GM23248 (cell line): Measurements from ENCODE around the gene KRTAP2-3. TPM values are rescaled to one million over a fixed set of nuclear protein-coding genes. Genes with fewer than 3 reads are reported as not detected.

ENCODE experiments used
- DNase-seq: peaks from one replicate; pipeline ENCODE4 v3.0.0-alpha.2; 2015
- H2AFZ ChIP-seq: fragments of 200-600 bp; sonication (generic); 2 replicates; pipeline ENCODE4 v1.6.1; 2016; ENCODE audit warnings: antibody characterized with exemption
- H3F3A ChIP-seq: fragments of 200-600 bp; sonication (generic); 2 replicates; pipeline ENCODE4 v1.6.1; 2016; ENCODE audit warnings: mild to moderate bottlenecking, antibody characterized with exemption, mixed run types; ENCODE audit not compliant: insufficient read depth
- H3K27ac ChIP-seq: fragments of 200-600 bp; sonication (generic); 2 replicates; pipeline ENCODE4 v1.5.1; 2016; ENCODE audit warnings: mild to moderate bottlenecking
- H3K27me3 ChIP-seq: fragments of 200-600 bp; sonication (generic); replicated peaks from 2 replicates; pipeline ENCODE4 v1.6.1; 2016; ENCODE audit warnings: mild to moderate bottlenecking; ENCODE audit not compliant: insufficient read depth
- H3K36me3 ChIP-seq: fragments of 200-600 bp; sonication (generic); 2 replicates; pipeline ENCODE4 v1.6.1; 2016; ENCODE audit warnings: low read depth, mild to moderate bottlenecking
- H3K4me1 ChIP-seq: fragments of 200-600 bp; sonication (generic); 2 replicates; pipeline ENCODE4 v1.6.1; 2016; ENCODE audit warnings: mild to moderate bottlenecking; ENCODE audit not compliant: insufficient read depth
- H3K4me2 ChIP-seq: fragments of 200-600 bp; sonication (generic); one replicate; pipeline ENCODE4 v1.6.1; 2016; ENCODE audit warnings: mild to moderate bottlenecking; ENCODE audit not compliant: unreplicated experiment
- H3K4me3 ChIP-seq: fragments of 200-600 bp; sonication (generic); 2 replicates; pipeline ENCODE4 v1.5.1; 2016; ENCODE audit warnings: mild to moderate bottlenecking
- H3K79me2 ChIP-seq: fragments of 200-600 bp; sonication (generic); 2 replicates; pipeline ENCODE4 v1.6.1; 2016; ENCODE audit warnings: mild to moderate bottlenecking; ENCODE audit not compliant: insufficient read depth
- H3K9ac ChIP-seq: fragments of 200-600 bp; sonication (generic); 2 replicates; pipeline ENCODE4 v1.6.1; 2016; ENCODE audit warnings: mild to moderate bottlenecking
- H3K9me2 ChIP-seq: fragments of 200-600 bp; sonication (generic); 2 replicates; pipeline ENCODE4 v1.6.1; 2016; ENCODE audit warnings: mixed run types, mild to moderate bottlenecking, moderate library complexity; ENCODE audit not compliant: insufficient read depth
- H3K9me3 ChIP-seq: fragments of 200-600 bp; sonication (generic); one replicate; pipeline ENCODE4 v1.6.1; 2017; ENCODE audit warnings: low read depth
- H4K20me1 ChIP-seq: fragments of 200-600 bp; sonication (generic); 2 replicates; pipeline ENCODE4 v1.6.0; 2016; ENCODE audit not compliant: insufficient read depth
- EZH2 ChIP-seq: fragments of 200-600 bp; sonication (generic); IDR thresholded peaks from 2 replicates; pipeline ENCODE4 v1.6.1; 2018; ENCODE audit warnings: antibody characterized with exemption, mild to moderate bottlenecking; ENCODE audit not compliant: insufficient read depth, poor library complexity, severe bottlenecking
- EZH2phosphoT487 ChIP-seq: fragments of 200-600 bp; sonication (generic); IDR thresholded peaks from 2 replicates; pipeline ENCODE4 v1.6.1; 2018; ENCODE audit warnings: antibody characterized with exemption, moderate library complexity, mild to moderate bottlenecking, low read depth; ENCODE audit not compliant: insufficient read depth
- WGBS, 2 experiments: methylation state at CpG; one replicate each; pipeline ENCODE4 v1.1.6; 2015 to 2017; ENCODE audit warnings: low lambda C conversion rate in 2 of 2, low coverage in 1 of 2; ENCODE audit errors: missing lambda C conversion rate in 2 of 2; 5-methylcytosine and 5-hydroxymethylcytosine counted together
- in situ Hi-C: fragments of 300-500 bp; cut with MboI; formaldehyde crosslinking; loops from 2 replicates; pipeline ENCODE4 v1.15.0; 2020
- polyA plus RNA-seq: library from polyadenylated mRNA; unstranded; fragments of >200 nt; fragmentation: Nextera tagmentation; extraction: Ambion mirVana; gene quantifications from 2 replicates; pipeline ENCODE4 v1.2.1, GENCODE V29; 2016
- total RNA-seq: library from RNA; depleted of rRNA; stranded (reverse); fragments of >200 nt; shearing (Covaris generic); gene quantifications from 2 replicates; pipeline ENCODE4 v1.2.3, GENCODE V29; 2014

The KRTAP2-3 gene
- total and polyA plus RNA-seq, 2 experiments from 2014 or later = 13.4 to 55.2 TPM

DNA sequence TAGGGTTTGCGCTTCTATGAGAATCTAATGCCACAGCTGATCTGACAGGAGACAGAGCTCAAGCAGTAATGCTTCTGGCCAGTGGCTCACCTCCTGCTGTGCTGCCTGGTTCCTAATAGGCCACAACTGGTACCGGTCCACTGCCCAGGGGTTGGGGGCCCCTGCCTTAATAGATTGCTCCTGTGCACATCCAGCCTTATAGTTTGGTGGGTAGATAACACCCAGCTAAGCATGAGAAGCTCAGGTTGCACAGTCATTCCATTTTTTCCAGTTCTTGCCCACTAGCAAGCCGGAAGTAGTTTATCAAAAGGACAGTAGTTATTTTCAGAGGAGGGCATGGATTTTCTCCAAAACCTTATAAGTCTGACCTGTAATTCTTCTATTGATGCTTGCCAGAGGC is 40.5 kb downstream of the KRTAP2-3 start:
- no peak for DNase-seq
- Histone ChIP-seq H3K4me1 (no peaks in the 10 kb centered on the region), H3K27ac (no peak overlapping the region), H2AFZ (no peak overlapping the region), H3K4me3 (no peak overlapping the region), H3K36me3 (no peaks in the 10 kb centered on the region), H3K9ac (no peak overlapping the region), H3K9me2 (no peaks in the 10 kb centered on the region), H3K9me3 (no peaks in the 10 kb centered on the region), H3K4me2 (no peak overlapping the region), H3K27me3 (no peaks in the 10 kb centered on the region), H4K20me1 (no peaks in the 10 kb centered on the region), H3F3A (peaks cover 4% of the 10 kb centered on the region; the same call in 1 of the 2 replicates), H3K79me2 (no peaks in the 10 kb centered on the region)
- no peak for TF ChIP-seq EZH2
- no peak for TF ChIP-seq EZH2phosphoT487
- WGBS, 2 experiments = 94 to 100% methylated on average over 3 of the region's 3 CpGs
- in situ Hi-C loops = no loop called here

DNA sequence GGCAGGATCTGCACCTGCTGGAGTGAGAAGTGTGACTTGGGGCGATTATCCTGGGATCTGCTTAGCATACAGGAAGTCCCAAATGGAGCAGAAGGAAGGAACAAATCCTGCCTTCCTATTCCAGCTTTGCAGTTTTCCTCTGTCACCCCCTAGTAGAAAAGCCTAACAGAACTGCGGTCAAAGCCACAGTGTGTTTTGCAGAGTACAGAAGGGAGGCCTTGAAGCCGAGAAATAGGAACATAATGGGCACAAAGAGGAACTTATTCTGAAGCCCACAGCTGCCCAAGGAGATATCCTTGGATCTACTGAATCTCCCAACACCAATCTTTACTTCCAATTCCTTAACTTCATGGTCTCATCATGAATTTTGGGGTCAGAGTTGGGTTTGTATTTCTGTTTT is 41.4 kb downstream of the KRTAP2-3 start:
- Histone ChIP-seq H3K9me3 (no peaks in the 10 kb centered on the region), H3K27me3 (no peaks in the 10 kb centered on the region), H3F3A (peaks cover 11% of the 10 kb centered on the region), H3K9ac (no peak overlapping the region), H3K27ac (no peak overlapping the region), H2AFZ (no peak overlapping the region), H3K4me3 (no peak overlapping the region), H3K4me2 (no peak overlapping the region), H3K9me2 (no peaks in the 10 kb centered on the region), H3K36me3 (no peaks in the 10 kb centered on the region), H3K79me2 (no peaks in the 10 kb centered on the region), H3K4me1 (peaks cover 7% of the 10 kb centered on the region), H4K20me1 (no peaks in the 10 kb centered on the region)
- 92 to 97% methylated on average over 3 of the region's 3 CpGs for WGBS, 2 experiments
- DNase-seq = no peak
- TF ChIP-seq EZH2phosphoT487 (no peak), EZH2 (no peak)
- in situ Hi-C loops = no loop called here

- no peak overlapping the region for H3K4me3 ChIP-seq
- TF ChIP-seq EZH2phosphoT487 (no peak), EZH2 (no peak)
- H3K9ac ChIP-seq = no peak overlapping the region
- H3K9me2 ChIP-seq = no peaks in the 10 kb centered on the region
- H3K27ac ChIP-seq = no peak overlapping the region
- H3K36me3 ChIP-seq = no peaks in the 10 kb centered on the region
- peaks cover 28% of the 10 kb centered on the region for H3F3A ChIP-seq
- in situ Hi-C loops = no loop called here
- peaks cover 16% of the 10 kb centered on the region for H3K4me1 ChIP-seq
- 90 to 92% methylated on average over 13 of the region's 13 CpGs for WGBS, 2 experiments
- no peaks in the 10 kb centered on the region for H4K20me1 ChIP-seq
- no peak overlapping the region for H3K4me2 ChIP-seq
- H3K79me2 ChIP-seq = no peaks in the 10 kb centered on the region
- no peaks in the 10 kb centered on the region for H3K27me3 ChIP-seq
- no peak for DNase-seq
- H3K9me3 ChIP-seq = no peaks in the 10 kb centered on the region
- no peak overlapping the region for H2AFZ ChIP-seq
Measured at GRCh38 chr17:41016578-41017215, 43.2 kb downstream of the KRTAP2-3 start.

DNA sequence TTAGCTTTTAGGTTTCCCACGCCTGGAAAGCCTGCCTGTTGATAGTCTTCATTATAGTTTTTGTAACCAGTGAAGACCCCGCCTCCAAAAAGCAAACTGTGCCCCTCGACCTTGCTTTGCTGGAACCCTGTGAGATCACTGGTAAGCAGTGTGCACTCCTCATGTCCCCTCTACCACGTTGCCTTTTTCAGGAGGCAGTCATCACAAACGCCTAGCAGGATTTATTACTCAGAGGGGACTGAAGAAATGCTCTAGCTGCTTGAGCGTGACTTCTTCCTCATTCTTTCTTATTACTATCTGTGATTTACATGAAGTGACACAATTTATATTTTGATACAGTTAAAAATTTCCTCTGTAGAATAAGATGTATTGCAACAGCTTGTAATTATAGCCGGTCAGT is 44.5 kb downstream of the KRTAP2-3 start:
- no peak for TF ChIP-seq EZH2
- TF ChIP-seq EZH2phosphoT487 = no peak
- Histone ChIP-seq H3F3A (peaks cover 28% of the 10 kb centered on the region), H3K4me3 (no peak overlapping the region), H3K79me2 (no peaks in the 10 kb centered on the region), H3K9me3 (no peaks in the 10 kb centered on the region), H3K27me3 (no peaks in the 10 kb centered on the region), H3K4me2 (no peak overlapping the region), H3K9me2 (no peaks in the 10 kb centered on the region), H2AFZ (no peak overlapping the region), H3K27ac (no peak overlapping the region), H3K9ac (no peak overlapping the region), H3K36me3 (no peaks in the 10 kb centered on the region), H4K20me1 (no peaks in the 10 kb centered on the region), H3K4me1 (peaks cover 16% of the 10 kb centered on the region)
- in situ Hi-C loops = no loop called here
- 74 to 78% methylated on average over 7 of the region's 7 CpGs for WGBS, 2 experiments
- DNase-seq = no peak
